Psoas muscle (tissue), 8 donors: Measurements from ENCODE around the gene GRHL1. TPM values are rescaled to one million over a fixed set of nuclear protein-coding genes. Genes with fewer than 3 reads are reported as not detected.

Source experiments
- ATAC-seq, 4 donors: fragments of 200-7000 bp; cut with Tn5 transposase; one replicate each; pipeline ENCODE4 v1.9.1; 2020; ENCODE audit warnings: moderate library complexity in 3 of 4, mild to moderate bottlenecking in 2 of 4
- DNase-seq, 2 donors: peaks; one replicate each; pipeline ENCODE4 v3.0.0-alpha.2; 2020
- H3K27ac ChIP-seq: fragments of 200-600 bp; one replicate; pipeline ENCODE4 v1.8.0; 2022
- H3K27me3 ChIP-seq, 3 donors: fragments of 200-600 bp in 1 of 3; one replicate each; pipeline versions ENCODE4 v1.6.1 to v1.8.0; 2013 to 2022; ENCODE audit warnings: low read length in 2 of 3, mild to moderate bottlenecking in 2 of 3, moderate library complexity in 1 of 3; ENCODE audit not compliant: insufficient read depth in 3 of 3
- H3K36me3 ChIP-seq, 2 donors: fragments of 200-600 bp in 1 of 2; one replicate each; pipeline versions ENCODE4 v1.6.1 to v1.8.0; 2013 to 2022; ENCODE audit warnings: low read depth in 1 of 2, mild to moderate bottlenecking in 1 of 2, moderate library complexity in 1 of 2; ENCODE audit not compliant: insufficient read depth in 1 of 2
- H3K4me1 ChIP-seq: fragments of 200-600 bp; one replicate; pipeline ENCODE4 v1.8.0; 2022
- H3K4me3 ChIP-seq: fragments of 200-600 bp; one replicate; pipeline ENCODE4 v1.8.0; 2022; ENCODE audit warnings: mild to moderate bottlenecking
- H3K9me3 ChIP-seq: fragments of 200-600 bp; one replicate; pipeline ENCODE4 v1.8.0; 2022
- CTCF ChIP-seq: fragments of 200-600 bp; IDR thresholded peaks from one replicate; pipeline ENCODE4 v1.8.0; 2022; ENCODE audit warnings: antibody characterized with exemption
- WGBS, 3 donors: extraction: QIAGEN DNeasy Blood & Tissue Kit; methylation state at CpG; one replicate each; pipeline versions ENCODE4 v1.1.6 to v1.1.7; 2013; 5-methylcytosine and 5-hydroxymethylcytosine counted together
- intact Hi-C, 2 donors: fragments of 100-400 bp; cut with DNase I; formaldehyde crosslinking; loops; one replicate each; pipeline versions ENCODE4 v1.11.0 to v1.14.2; 2022
- polyA plus RNA-seq, 3 donors: library from polyadenylated mRNA; stranded (reverse); fragments of 200-250 nt; gene quantifications; one replicate each; pipeline ENCODE4 v1.2.3, GENCODE V29; 2013
- total RNA-seq, 4 donors: library from RNA; stranded (reverse); fragmentation: NEBNext Ultra II Directional in 2 of 4; extraction: Animal tissue kit (Norgen Biotek cat#: 25700) in 2 of 4; gene quantifications; one replicate each; pipeline versions ENCODE4 v1.2.1 to v1.2.4, GENCODE V29; 2021 to 2023
- donor health status: healthy with polysubstance abuse.
- donor health status: DM: no; HTN: no; CAD: no; lungs with moderate emphysema.
- donor health status: Bipolar disorder and iron deficiency.
- donor health status: healthy.
- donor health status: DM: yes; HTN: yes; CAD: no.
- donor health status: DM: no; HTN: no; CAD: no.
- donor health status: DM: no; HTN: no; CAD: no.
- donor health status: DM: yes; HTN: yes; CAD: no.

GRHL1 gene
- total and polyA plus RNA-seq, 7 donors, result 0.38 to 1.2 (median 0.63) TPM

GRCh38 chr2:9939587-9940485, 11.7 kb upstream of the GRHL1 start:
- 62 to 67% (median 64%) methylated on average over 9 of the region's 9 CpGs for WGBS, 3 donors
- ATAC-seq (no peak), DNase-seq (no peak)
- H3K4me1 ChIP-seq, result no peaks in the 10 kb centered on the region
- H3K9me3 ChIP-seq, result no peaks in the 10 kb centered on the region
- peaks cover 0 to 5% (median 3%) of the 10 kb centered on the region in 3 donors for H3K27me3 ChIP-seq
- intact Hi-C loops, result loop anchor here in 1 of 2 donors (10.0 kb wide), 1 partner anchor 125 kb away; no protein-coding TSS in a partner anchor
- H3K27ac ChIP-seq, result no peak overlapping the region
- H3K36me3 ChIP-seq, result peaks cover 0 to 6% of the 10 kb centered on the region in 2 donors
- TF ChIP-seq CTCF, result no peak
- H3K4me3 ChIP-seq, result no peak overlapping the region

- intact Hi-C loops, result loop anchor here in 1 of 2 donors (10.0 kb wide), 1 partner anchor 127 kb away; no protein-coding TSS in a partner anchor
- ATAC-seq, result no peak
- DNase-seq, result no peak
- WGBS, 3 donors, result 53 to 61% (median 55%) methylated on average over 13 of the region's 13 CpGs
- Histone ChIP-seq H3K9me3 (no peaks in the 10 kb centered on the region), H3K4me1 (no peaks in the 10 kb centered on the region), H3K27me3 (peaks cover 0 to 18% (median 3%) of the 10 kb centered on the region in 3 donors), H3K36me3 (no peaks in the 10 kb centered on the region), H3K4me3 (no peak overlapping the region), H3K27ac (no peak overlapping the region)
- TF ChIP-seq CTCF, result no peak
These were observed 10.1 kb upstream of the GRHL1 start for GRCh38 chr2:9941196-9941995.

GRCh38 chr2:9941996-9942390, 9.5 kb upstream of the GRHL1 start:
- H3K9me3 ChIP-seq, result no peaks in the 10 kb centered on the region
- no peaks in the 10 kb centered on the region for H3K36me3 ChIP-seq
- intact Hi-C loops, result loop anchor here in 1 of 2 donors (10.0 kb wide), 1 partner anchor 127 kb away; no protein-coding TSS in a partner anchor
- ATAC-seq, result peak in 1 of 4 donors; percentile 14
- 58 to 62% (median 61%) methylated on average over 5 to 6 of the region's 6 CpGs for WGBS, 3 donors
- H3K27me3 ChIP-seq, result peaks cover 0 to 22% (median 3%) of the 10 kb centered on the region in 3 donors
- no peaks in the 10 kb centered on the region for H3K4me1 ChIP-seq
- no peak overlapping the region for H3K27ac ChIP-seq
- no peak for DNase-seq
- no peak for TF ChIP-seq CTCF
- no peak overlapping the region for H3K4me3 ChIP-seq

GRCh38 chr2:9944330-9944758, 7.1 kb upstream of the GRHL1 start:
- Histone ChIP-seq H3K9me3 (no peaks in the 10 kb centered on the region), H3K27ac (no peak overlapping the region), H3K4me3 (no peak overlapping the region), H3K4me1 (no peaks in the 10 kb centered on the region), H3K36me3 (no peaks in the 10 kb centered on the region), H3K27me3 (peaks cover 0 to 22% (median 3%) of the 10 kb centered on the region in 3 donors)
- intact Hi-C loops, result loop anchor here in 1 of 2 donors (10.0 kb wide), 1 partner anchor 130 kb away; no protein-coding TSS in a partner anchor
- no peak for TF ChIP-seq CTCF
- WGBS, 3 donors, result 50 to 59% (median 55%) methylated on average over 3 of the region's 3 CpGs
- ATAC-seq, result no peak
- DNase-seq, result no peak
